Esophagus squamous epithelium (tissue), 5 donors: ENCODE results near the gene SUSD1. TPM values are rescaled to one million over a fixed set of nuclear protein-coding genes. Genes with fewer than 3 reads are reported as not detected.
"Not testable (repeated sequence)": the region's sequence is repeated elsewhere in the genome, so short reads cannot be mapped to it uniquely, and the experiment has no call there.

Experiments used
- DNase-seq: peaks from one replicate; lab custom pipeline; 2025; lab: John Stamatoyannopoulos, UW
- H3K27ac ChIP-seq, 4 donors: fragments of 200-600 bp; sonication (generic); one replicate each; pipeline ENCODE4 v1.5.1; 2016 to 2019; ENCODE audit warnings: mild to moderate bottlenecking in 1 of 4
- H3K27me3 ChIP-seq, 4 donors: fragments of 200-600 bp; sonication (generic); 1 replicate in 3 of 4; 2 replicates in 1 of 4; pipeline versions ENCODE4 v1.5.1 to v1.6.0; 2017 to 2021; ENCODE audit warnings: antibody characterized with exemption in 1 of 4
- H3K36me3 ChIP-seq, 3 donors: fragments of 200-600 bp; sonication (generic); one replicate each; pipeline ENCODE4 v1.5.1; 2016 to 2019
- H3K4me1 ChIP-seq, 3 donors: fragments of 200-600 bp; sonication (generic); one replicate each; pipeline ENCODE4 v1.5.1; 2017 to 2019
- H3K4me3 ChIP-seq, 4 donors: fragments of 200-600 bp; sonication (generic); 1 replicate in 3 of 4; 2 replicates in 1 of 4; pipeline ENCODE4 v1.5.1; 2016 to 2019; ENCODE audit warnings: mild to moderate bottlenecking in 2 of 4, moderate library complexity in 1 of 4
- H3K9me3 ChIP-seq, 3 donors: fragments of 200-600 bp; sonication (generic); one replicate each; pipeline ENCODE4 v1.5.1; 2016 to 2019
- CTCF ChIP-seq, 6 experiments: fragments of 450-650 bp in 4 of 6; fragments of 200-600 bp in 2 of 6; sonication (generic) in 2 of 6; IDR thresholded peaks; one replicate each; pipeline ENCODE4 v1.5.1; 2016 to 2019; ENCODE audit warnings: antibody characterized with exemption in 6 of 6, mild to moderate bottlenecking in 4 of 6, moderate library complexity in 4 of 6
- POLR2A ChIP-seq, 4 donors: fragments of 450-650 bp; IDR thresholded peaks; one replicate each; pipeline ENCODE4 v1.6.1; 2017; ENCODE audit warnings: antibody characterized with exemption in 4 of 4, mild to moderate bottlenecking in 4 of 4, moderate library complexity in 3 of 4
- WGBS, 2 donors: methylation state at CpG; one replicate each; pipeline ENCODE4 v1.1.5; 2018; 5-methylcytosine and 5-hydroxymethylcytosine counted together
- intact Hi-C: fragments of 100-400 bp; cut with DNase I; formaldehyde crosslinking; loops from one replicate; pipeline ENCODE4 v1.15.0; 2022
- total RNA-seq, 4 donors: library from RNA; depleted of rRNA; stranded (reverse); fragments of >200 nt; gene quantifications; one replicate each; pipeline ENCODE4 v1.1.0, GENCODE V29; 2016
- donor health status: DM: yes; HTN: yes; CAD: no.

The SUSD1 gene
- total RNA-seq, 4 donors from 2014 or later = 5.6 to 6.6 (median 6.5) TPM

GRCh38 chr9:112074250-112075008 is 100.7 kb downstream of the SUSD1 start:
- no peaks in the 10 kb centered on the region for H3K36me3 ChIP-seq
- TF ChIP-seq CTCF (IDR thresholded peaks at IDR 0.05) (peak; percentile 53 to 98 (median 92)), POLR2A (IDR thresholded peaks at IDR 0.05) (no peak)
- peaks cover 3 to 50% (median 15%) of the 10 kb centered on the region in 3 donors for H3K4me1 ChIP-seq
- H3K27ac ChIP-seq = peak overlapping the region; percentile 17 to 72 (median 59)
- 29 to 35% methylated on average over 11 of the region's 11 CpGs for WGBS, 2 donors
- no peak overlapping the region for H3K4me3 ChIP-seq
- no peak for DNase-seq
- no peaks in the 10 kb centered on the region for H3K9me3 ChIP-seq
- intact Hi-C loops = loop anchor here (5.0 kb wide), 2 partner anchors 182 to 317 kb away; no protein-coding TSS in a partner anchor
- H3K27me3 ChIP-seq = no peaks in the 10 kb centered on the region

DNA sequence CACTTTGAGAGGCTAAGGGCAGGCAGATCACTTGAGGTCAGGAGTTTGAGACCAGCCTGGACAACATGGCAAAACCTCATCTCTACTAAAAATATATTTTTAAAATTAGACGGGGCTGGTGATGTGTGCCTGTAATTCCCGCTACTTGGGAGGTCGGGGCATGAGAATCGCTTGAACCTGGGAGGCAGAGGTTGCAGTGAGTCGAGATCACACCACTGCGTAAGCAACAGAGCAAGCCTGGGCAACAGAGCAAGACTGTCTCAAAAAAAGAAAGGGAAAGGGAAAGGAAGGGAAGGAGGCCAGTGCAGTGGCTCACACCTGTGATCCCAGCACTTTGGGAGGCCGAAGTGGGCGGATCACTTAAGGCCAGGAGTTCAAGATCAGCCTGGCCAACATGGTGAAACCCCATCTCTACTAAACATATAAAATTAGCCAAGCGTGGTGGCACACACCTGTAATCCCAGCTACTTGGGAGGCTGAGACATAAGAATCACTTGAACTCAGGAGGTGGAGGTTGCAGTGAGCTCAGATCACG is 101.4 kb downstream of the SUSD1 start:
- H3K4me1 ChIP-seq = peaks cover 3 to 57% (median 15%) of the 10 kb centered on the region in 3 donors
- H3K4me3 ChIP-seq, intact Hi-C loops, H3K27me3 ChIP-seq, H3K36me3 ChIP-seq, DNase-seq, H3K9me3 ChIP-seq: not testable (repeated sequence)
- H3K27ac ChIP-seq = peak overlapping the region; percentile 17 to 72 (median 59)
- 83 to 91% methylated on average over 10 of the region's 10 CpGs for WGBS, 2 donors

DNA sequence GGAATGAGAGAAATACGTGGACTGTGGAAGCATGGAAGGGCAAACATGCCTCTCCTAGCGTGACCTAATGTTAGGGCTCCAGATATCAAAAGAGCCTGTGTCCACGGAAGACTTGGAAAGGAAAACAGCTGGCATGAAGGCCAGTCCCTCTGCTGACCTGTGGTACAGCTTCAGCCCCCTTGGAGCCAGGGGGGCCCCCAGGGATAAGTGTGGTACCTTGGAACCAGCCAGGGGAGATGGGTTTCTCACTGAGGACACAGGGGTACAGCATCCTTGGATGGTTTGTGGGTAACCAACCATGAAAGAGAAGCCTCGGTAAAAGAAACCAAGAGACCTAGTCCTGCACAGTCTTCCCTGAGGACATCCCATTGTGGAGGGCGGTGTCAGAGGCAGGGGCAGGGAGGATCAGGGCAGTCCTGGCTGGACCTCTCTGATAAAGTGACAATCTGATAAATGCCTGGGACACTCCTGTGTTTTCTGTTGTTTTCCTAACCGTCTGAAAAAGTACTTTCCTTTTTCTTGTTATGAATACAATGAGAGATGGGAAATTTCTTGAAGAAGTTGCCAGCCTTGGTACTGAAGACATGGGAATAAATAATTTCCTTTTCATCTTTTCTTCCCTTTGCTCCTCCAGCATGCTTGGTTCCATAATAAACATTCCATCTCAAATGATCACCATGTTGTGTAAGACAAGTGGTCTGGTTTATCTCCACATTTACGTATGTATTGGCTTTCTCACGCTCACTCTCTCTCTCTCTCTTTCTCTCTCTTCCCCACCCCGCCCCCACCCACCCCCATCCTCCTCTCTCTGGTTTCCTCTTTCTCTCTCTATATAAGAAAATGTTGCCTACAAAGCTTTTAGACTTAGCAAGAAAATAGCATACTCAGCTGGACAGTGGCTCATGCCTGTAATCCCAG is 102.1 kb downstream of the SUSD1 start:
- DNase-seq = no peak
- Histone ChIP-seq H3K27me3 (no peaks in the 10 kb centered on the region), H3K4me3 (no peak overlapping the region), H3K4me1 (peaks cover 3 to 53% (median 15%) of the 10 kb centered on the region in 3 donors), H3K27ac (peak overlapping the region in 2 of 4 donors; percentile 60 to 72), H3K9me3 (no peaks in the 10 kb centered on the region), H3K36me3 (no peaks in the 10 kb centered on the region)
- intact Hi-C loops = no loop called here
- WGBS, 2 donors = 58 to 70% methylated on average over 6 to 9 of the region's 9 CpGs
- TF ChIP-seq CTCF (IDR thresholded peaks at IDR 0.05) = no peak
- TF ChIP-seq POLR2A (IDR thresholded peaks at IDR 0.05) = no peak

DNA sequence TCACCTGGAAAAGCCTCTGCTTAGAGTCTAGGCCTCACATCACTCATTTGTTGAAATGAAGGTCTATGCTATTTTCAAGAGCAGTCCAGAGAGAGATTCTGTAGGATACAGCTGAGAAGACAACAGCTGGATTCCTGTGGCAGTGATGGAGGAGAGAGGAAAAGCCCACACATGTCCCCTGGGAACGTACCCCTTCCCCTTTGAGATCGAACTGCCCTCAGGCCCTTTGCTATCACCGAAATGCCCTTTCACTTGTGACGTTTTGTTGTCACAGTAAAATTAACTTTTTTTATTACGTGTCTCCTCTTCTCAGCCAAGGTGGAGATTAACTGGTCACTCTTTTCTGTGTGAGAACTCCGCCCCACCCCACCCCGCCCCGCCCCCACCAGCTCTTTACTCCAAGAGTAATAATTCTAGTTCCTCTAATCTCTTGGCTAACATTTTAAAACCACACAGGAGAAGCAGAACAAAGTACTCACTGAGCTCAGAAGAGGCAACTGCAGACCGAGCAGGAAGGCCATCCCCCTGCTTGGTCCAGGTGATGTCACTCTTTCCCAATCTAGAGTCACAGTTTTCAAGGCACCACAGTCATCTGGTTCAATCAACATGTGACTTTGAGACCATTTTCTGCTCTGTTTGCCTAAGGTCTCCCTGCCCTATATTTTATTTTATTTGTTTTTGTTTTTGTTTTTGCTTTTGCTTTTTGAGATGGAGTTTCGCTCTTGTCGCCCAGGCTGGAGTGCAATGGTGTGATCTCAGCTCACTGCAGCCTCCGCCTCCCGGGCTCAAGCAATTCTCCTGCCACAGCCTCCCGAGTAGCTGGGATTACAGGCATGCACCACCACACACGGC is 105.6 kb downstream of the SUSD1 start:
- intact Hi-C loops = no loop called here
- Histone ChIP-seq H3K36me3 (no peaks in the 10 kb centered on the region), H3K4me3 (no peak overlapping the region), H3K27ac (peak overlapping the region; percentile 42 to 82 (median 64)), H3K27me3 (no peaks in the 10 kb centered on the region), H3K4me1 (peaks cover 17 to 65% (median 23%) of the 10 kb centered on the region in 3 donors), H3K9me3 (no peaks in the 10 kb centered on the region)
- DNase-seq = no peak
- TF ChIP-seq POLR2A (IDR thresholded peaks at IDR 0.05) (no peak), CTCF (IDR thresholded peaks at IDR 0.05) (no peak)
- 71 to 72% methylated on average over 14 of the region's 15 CpGs for WGBS, 2 donors
